IPS DF 19.7 (cell line): ENCODE data around the gene UNC93B1.
"Not testable (repeated sequence)": the region's sequence is repeated elsewhere in the genome, so short reads cannot be mapped to it uniquely, and the experiment has no call there.

Source experiments
- DNase-seq: peaks from one replicate; pipeline ENCODE4 v3.0.0-alpha.2; 2013; ENCODE audit warnings: low read depth, low spot score

The UNC93B1 gene

GRCh38 chr11:68010090-68011041, 6.5 kb upstream of the UNC93B1 start, which contains the start of gene ALDH3B1:
ALDH3B1 (plus strand) TSS chr11:68010327; CDS start chr11:68015298, 4,971 bp downstream.
- no peak for DNase-seq

GRCh38 chr11:68009391-68010089, 5.6 kb upstream of the UNC93B1 start:
- DNase-seq = no peak

- DNase-seq = no peak
These were observed 4.8 kb upstream of the UNC93B1 start for GRCh38 chr11:68008381-68009337.

- DNase-seq = no peak
These were observed 3.8 kb upstream of the UNC93B1 start for GRCh38 chr11:68007498-68008380.

- no peak for DNase-seq
These were observed 2.8 kb upstream of the UNC93B1 start for GRCh38 chr11:68006606-68007166.

- DNase-seq = no peak
These were observed 846 bp upstream of the UNC93B1 start for GRCh38 chr11:68004551-68005335.

GRCh38 chr11:68002938-68003845, 705 bp downstream of the UNC93B1 start:
- no peak for DNase-seq

GRCh38 chr11:68002575-68002937, 1.3 kb downstream of the UNC93B1 start:
- no peak for DNase-seq

GRCh38 chr11:67999704-68000103, 4.2 kb downstream of the UNC93B1 start:
- no peak for DNase-seq

GRCh38 chr11:67999201-67999629, 4.7 kb downstream of the UNC93B1 start:
- DNase-seq = no peak

GRCh38 chr11:67998150-67999045, 5.5 kb downstream of the UNC93B1 start:
- DNase-seq = no peak

- DNase-seq = no peak
These were observed 6.4 kb downstream of the UNC93B1 start for GRCh38 chr11:67997475-67997921.

- no peak for DNase-seq
These were observed 7.0 kb downstream of the UNC93B1 start for GRCh38 chr11:67996622-67997474.

GRCh38 chr11:67996051-67996450, 7.8 kb downstream of the UNC93B1 start:
- DNase-seq = no peak

GRCh38 chr11:67995579-67995978, 8.3 kb downstream of the UNC93B1 start:
- DNase-seq = not testable (repeated sequence)

- DNase-seq = not testable (repeated sequence)
These were observed 8.8 kb downstream of the UNC93B1 start for GRCh38 chr11:67995129-67995528.
